ENCODE data around the gene GJD3.

Gene GJD3

DNA sequence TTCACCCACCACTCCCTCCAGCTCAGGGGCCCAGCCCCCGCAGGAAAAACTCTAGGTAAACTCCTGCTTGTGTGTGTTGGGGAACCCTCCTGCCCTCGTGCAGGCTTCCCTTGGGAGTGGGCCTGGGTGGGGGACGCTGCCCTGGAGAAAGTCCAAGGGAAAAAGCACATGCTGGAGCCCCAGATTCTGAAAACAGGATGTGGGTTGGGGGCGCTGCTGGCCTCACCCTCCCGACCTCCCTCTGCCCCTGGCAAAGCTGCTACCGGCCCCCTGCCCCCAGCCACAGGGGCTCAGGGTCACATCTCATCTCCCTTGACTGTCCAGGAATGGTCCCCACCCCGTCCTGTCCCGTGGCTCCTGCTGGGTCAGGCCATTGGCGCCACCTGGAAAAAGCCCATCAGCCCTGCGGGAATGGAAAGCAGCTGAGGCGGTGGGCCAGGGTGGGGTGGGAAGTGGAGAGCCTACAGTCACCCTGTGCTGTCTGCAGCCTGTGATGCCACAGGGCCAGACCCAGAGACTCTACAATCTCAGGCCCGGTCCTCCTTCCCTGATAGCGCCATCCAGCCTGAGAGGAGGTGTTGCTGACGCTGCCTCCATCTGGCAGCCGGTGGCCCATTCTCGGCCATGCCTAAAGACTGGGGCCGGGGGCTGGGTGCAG, 2.5 kb upstream of the GJD3 start:
- no peak for DNase-seq

DNA sequence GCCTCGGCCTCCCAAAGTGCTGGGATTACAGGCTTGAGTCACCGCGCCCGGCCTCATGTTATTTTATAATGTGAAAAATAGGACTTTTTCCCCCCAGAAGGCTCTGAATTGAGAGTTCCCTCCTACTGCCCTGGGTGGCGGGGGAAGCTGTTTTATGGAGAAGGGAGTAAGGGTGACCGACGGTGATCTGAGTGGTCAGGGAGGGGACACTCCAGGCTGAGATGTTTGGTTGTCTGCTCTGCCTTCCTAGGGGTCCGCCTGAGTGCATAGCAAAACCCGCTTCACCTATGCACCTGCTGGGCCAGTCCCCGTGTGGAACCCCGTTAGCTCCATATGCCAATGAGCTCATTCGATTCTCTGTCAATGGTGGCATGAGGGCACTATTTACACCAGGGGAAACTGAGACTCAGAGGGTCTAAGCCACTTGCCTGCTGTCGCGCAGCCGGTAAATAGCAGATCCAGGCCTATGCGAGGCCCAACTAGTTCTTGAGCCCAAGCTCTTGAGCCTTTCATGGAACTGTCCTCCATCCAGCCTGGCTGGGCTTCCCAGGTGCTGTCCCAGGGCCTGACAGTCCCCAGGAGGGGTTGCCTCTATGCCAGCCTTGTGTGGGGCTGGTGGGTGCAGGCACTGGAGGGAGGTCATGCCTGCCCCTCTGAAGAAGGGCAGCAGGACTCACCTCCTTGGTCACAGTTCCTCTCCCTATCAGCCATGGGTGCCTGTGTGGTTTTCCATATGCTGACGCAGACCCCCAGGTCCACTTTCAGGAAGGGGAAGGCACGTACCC, 1.7 kb upstream of the GJD3 start:
- no peak for DNase-seq

DNA sequence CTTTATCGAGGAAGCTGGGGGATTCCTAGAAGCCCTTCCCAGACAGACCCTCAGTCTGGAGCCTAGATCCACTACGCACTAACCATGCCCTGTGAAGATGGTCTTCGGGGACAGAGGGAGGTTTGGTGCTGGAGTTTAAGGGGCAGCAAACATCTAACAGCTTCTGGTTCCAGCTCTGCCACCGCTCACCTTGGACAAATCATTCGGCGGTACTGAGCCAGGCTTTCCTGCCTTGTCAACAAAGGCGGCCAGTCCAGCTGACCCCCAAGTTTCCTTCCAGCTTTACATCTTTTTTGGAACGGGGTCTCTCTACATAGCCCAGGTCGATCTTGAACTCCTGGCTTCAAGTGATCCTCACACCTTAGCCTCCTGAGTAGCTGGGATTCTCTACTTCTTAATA, 369 bp upstream of the GJD3 start:
- DNase-seq, result no peak

DNA sequence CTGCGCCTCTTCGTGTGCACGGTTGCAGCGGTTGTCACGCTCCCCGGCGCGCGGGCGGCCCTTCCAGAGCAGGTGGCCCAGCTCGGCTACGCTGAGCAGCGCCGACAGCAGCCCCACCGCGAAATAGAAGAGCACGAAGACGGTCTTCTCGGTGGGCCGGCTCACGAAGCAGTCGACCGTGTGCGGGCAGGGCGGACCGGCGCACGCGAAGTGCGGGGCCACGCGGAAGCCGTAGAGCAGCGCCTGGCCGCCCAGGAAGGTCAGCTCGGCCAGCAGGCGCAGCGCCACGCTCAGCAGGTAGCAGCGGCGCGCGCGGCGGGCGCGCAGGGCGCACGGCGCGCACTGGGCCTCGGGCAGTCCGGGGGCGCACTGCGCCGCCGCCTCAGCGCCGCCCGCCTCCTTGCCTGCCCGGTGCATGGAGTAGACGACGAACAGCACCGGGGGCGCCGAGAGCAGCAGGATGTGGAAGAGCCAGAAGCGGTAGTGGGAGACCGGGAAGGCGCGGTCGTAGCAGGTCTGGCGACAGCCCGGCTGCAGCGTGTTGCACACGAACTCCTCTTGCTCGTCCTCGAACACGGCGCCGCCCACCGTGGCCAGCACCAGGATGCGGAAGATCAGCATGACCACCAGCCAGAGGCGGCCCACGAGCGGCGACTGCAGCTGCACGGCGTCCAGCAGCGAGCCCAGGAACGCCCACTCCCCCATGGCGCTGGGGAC, 1.3 kb downstream of the GJD3 start:
- DNase-seq, result peak; percentile 43

DNA sequence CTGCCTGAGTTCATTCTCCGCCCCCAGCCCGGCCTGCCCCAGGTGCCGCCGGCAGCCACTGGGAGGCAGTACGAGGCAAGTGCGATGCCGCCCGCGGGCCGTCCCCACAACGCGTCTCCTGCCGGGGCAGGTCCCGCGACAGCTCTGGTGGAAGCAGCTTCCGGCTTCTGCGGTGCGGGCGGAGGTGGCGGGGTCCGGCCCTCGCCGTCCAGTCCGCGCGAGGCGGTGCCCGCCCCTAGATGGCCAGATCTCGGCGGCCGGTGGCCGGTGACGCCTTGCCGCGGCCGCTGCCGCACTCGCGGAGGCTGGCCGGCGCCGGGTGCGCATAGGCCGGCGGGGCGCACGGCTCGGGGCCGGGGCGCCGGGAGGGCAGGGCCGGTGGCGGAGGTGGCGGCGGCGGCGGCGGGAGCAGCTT, 1.8 kb downstream of the GJD3 start:
- DNase-seq, result peak; percentile 82

DNA sequence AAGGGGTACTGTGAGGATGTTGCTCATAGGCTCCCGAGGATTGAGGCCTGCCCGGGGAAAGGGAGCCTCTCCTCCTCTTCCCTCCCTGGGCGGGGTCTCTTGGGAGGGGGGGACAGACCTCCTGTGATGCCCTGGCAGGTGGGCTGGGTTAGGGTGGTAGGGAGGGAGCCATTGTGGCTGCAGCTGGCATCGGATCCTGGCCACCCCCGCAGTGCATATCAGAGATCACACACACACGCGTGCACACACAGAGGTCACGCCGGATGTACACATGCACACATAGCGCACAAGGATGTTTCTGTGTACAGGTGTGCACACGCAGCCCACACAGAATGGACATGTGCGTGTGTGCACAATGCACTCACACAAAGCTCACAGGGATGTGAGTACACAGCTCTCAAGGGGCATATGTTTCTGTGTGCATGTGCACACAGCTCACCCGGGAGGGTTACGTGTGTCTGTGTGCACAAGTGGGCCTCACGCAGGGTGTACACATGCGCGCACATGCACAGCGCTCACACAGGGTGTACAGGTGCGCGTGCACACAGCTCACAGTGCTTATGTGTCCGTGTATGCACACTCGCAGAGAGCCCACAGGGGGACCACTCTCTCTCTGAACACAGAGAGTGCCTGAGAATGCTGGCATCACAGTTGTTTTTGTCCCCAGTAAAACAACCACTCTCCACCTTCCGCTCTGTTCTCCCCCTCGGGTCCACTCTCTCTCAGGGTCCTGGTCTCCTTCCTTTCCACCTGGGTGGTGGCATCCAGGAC, 2.4 kb downstream of the GJD3 start:
- no peak for DNase-seq

DNA sequence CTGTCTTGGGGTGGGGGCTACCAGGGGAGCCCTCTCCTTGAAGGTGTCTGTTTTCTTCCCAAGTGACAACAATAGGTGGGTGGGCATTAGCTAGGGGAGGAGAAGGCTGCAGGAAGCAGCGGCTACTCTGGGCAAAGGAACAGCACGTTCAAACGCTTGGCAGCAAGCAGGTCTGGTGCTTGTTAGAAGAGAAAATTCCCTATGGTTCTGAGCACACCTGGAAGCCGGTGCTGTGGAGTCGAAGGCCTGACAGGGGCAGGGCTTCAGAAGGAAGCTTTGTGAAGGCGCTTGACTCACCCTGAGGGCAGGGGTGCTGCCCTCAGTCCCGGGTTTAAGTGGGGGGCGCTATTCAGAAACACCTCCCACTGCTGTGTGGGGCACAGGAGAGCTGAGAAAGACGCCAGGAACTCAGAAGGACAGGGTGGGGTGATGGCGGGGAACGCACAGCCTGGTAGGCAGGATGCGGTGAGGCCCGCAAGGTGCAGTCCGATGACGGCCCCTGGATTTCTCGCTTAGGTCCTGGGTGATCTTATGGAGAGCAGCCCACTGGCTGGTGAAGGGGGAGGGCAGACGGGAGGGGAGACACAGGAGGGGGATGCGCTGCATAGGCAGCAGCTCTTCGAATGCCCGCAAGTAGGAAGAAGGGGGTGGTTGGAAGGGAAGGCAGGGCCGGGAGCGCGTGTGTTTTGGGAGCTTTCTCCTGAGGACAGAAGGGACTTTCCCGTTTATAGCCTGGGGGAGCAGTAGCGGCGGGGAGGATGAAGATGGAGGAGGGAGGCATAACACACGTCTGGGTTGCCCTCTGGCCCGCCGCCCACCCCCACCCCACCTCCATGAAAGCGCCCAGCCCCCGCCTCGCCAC, 3.2 kb downstream of the GJD3 start:
- DNase-seq, result no peak

DNA sequence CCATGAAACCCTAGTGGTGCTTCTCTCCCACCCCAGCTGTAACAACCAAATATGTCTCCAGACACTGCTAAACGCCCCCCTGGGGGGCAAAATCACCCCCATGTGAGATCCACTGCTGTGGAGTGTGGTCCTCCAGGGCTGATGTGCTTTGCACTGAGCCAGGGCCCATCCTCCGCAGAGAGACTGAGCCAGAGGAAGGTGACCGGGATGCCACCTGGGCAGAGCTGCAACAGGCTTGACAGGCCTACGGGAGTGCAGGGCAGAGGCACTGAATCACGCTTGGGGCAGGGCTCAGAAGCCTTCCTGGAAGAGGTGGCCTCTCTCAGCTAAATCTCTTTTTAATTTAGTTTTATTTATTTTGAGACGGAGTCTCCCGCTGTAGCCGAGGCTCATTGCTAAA, 4.4 kb downstream of the GJD3 start:
- no peak for DNase-seq

DNA sequence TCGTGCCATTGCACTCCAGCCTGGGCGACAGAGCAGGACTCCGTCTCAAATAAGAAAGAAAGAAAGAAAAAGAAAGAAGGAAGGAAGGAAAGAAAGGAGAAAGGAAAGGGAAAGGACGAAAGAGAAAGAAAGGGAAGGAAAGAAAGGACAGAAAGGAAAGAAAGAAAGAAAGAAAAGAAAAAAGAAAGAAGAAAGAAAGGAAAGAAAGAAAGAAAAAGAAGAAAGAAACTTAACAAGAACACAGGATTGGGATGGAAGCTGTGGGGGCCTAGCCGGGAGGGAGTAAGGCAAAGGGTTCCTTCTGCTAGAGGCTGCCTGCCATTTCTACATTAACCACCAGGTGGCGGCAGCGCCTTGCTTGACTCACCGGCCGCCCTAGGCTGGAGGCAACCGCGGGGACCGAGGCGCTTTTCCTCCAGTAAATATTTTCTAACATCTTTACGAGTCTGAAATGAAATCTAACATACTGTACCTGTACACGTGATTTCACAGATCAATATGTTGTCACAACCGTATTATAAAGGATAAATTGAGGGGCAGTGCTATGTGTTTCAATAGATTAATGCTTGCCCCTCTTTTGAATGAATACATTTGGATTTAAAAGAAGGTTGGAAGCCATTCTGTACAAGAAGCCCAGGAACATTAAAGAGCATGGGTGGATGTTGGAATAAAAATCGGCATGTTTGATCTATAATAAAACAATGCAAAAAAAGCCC, 6.1 kb downstream of the GJD3 start:
- peak; percentile 93 for DNase-seq

DNA sequence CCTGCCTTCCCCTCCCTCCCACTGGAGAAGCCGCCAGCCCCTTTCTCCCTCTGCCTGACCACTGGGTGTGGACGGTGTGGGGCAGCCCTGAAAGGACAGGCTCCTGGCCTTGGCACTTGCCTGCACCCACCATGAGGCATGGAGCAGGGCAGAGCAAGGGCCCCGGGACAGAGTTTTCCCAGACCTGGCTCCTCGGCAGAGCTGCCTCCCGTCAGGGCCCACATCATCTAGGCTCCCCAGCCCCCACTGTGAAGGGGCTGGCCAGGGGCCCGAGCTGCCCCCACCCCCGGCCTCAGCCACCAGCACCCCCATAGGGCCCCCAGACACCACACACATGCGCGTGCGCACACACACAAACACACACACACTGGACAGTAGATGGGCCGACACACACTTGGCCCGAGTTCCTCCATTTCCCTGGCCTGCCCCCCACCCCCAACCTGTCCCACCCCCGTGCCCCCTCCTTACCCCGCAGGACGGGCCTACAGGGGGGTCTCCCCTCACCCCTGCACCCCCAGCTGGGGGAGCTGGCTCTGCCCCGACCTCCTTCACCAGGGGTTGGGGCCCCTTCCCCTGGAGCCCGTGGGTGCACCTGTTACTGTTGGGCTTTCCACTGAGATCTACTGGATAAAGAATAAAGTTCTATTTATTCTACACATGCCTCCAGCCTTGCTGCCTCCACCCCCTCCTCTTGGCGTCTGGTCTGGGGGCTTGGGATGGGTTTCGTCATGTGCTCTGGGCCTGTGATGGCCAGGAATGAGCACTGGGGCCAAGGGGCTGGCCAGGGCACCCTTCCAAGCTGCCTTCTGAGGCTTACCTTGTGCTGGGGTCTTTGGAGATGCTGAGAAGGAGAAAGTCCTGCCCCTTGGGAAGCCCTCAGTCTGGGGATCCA, 7.3 kb downstream of the GJD3 start:
- no peak for DNase-seq

DNA sequence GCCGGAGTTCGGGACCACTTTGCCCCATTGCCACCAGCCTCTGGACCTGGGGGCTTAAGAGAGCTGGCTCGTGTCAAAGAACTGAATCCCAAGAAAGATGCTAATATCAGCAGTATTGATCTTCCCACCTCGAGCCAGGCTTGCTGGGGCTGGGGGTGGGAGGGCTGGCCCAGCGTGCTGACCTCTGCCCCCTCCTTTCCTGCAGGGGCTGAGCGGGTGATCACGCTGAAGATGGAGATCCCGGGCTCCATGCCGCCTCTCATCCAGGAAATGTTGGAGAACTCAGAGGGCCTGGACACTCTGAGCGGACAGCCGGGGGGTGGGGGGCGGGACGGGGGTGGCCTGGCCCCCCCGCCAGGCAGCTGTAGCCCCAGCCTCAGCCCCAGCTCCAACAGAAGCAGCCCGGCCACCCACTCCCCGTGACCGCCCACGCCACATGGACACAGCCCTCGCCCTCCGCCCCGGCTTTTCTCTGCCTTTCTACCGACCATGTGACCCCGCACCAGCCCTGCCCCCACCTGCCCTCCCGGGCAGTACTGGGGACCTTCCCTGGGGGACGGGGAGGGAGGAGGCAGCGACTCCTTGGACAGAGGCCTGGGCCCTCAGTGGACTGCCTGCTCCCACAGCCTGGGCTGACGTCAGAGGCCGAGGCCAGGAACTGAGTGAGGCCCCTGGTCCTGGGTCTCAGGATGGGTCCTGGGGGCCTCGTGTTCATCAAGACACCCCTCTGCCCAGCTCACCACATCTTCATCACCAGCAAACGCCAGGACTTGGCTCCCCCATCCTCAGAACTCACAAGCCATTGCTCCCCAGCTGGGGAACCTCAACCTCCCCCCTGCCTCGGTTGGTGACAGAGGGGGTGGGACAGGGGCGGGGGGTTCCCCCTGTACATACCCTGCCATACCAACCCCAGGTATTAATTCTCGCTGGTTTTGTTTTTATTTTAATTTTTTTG, 8.5 kb downstream of the GJD3 start:
- DNase-seq, result no peak

DNA sequence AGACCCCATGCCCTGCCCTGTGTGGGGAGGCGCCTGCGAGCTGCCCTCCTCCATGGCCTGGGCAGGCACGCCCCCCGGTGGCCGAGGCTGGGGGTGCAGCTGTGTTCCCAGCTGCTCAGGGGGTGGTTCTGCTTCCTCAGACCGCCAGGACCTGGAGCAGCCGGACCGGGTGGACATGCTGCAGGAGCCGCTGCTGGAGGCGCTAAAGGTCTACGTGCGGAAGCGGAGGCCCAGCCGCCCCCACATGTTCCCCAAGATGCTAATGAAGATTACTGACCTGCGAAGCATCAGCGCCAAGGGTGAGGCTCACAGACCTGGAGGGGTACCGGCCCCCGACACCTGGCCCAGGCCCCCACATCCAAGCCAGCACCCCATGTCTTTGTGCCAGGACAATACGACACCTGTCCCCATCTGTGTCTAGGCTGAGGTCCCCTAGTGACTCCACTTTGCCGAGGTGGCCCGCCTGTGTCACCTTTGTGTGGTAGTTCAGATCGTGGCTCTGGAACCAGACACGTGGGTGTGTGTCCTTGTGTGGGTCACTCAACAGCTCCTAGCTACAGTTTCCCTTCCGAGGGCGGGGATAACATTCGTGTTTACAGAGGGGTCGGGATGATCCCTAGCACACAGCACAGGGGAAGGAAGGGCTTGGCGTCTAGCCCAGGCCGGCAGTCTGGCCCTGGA, 9.3 kb downstream of the GJD3 start:
- DNase-seq, result peak; percentile 84

DNA sequence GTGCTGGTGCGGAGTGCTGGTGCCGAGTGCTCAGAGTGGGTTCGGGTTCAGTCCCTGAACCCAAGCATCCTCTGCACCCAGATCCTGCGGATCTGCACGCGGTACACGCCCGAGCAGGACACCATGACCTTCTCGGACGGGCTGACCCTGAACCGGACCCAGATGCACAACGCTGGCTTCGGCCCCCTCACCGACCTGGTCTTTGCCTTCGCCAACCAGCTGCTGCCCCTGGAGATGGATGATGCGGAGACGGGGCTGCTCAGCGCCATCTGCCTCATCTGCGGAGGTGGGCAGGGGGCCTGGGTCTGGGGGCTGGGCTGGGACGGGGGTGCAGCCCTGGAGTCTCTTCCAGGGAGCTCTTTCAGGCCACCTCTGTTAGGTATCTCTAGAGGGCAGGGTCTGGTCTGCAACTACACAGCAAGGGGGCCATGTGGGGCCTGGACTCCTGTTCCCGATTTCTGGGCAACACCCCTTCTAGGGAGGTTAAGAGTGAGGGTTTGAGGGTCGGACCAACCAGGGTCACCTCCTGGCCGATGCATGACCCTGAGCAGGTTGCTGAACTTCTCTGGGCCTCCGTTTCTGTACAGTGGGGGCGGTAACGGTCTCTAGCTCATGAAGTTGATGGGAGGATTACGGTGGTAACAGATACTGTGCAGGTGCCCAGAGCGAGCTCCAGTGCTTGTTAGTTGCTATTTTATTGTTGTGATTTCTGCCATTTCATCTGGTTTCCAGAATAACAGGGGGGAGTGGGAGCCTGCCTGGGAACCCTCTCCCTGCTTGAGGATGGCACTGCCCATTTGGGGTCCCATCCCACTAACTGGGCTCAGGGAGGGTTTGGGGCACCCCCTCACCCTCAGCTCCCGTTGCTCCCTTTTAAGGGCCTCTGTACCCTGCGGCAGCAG, 10.1 kb downstream of the GJD3 start:
- DNase-seq, result no peak

DNA sequence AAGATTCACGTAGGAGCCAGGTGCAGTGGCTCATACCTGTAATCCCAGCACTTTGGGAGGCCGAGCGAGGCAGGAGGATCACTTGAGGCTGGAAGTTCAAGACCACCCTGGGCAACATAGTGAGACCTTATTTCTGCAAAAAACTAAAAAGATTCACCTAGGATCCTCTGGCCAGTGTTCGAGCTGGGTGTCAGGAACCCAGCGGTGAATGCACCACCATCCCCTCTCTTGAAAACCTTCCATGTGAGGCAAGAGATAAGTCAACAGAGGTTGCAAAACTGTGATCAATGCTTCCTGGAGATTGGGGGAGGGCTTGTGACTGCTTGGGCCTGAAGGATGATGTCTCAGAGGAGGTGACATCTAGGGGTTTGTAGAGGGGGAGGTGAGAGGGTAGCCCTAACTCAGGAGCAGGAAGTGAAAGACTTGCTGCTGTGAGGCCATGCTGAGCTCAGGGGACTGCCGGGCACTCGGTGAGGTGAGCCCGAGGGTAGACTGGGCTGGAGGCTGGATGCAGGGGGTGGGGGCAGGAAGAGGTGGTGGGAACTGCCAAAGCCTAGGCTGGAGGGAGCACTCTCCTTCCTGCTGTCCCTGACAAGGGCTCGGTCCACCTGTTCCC, 11.7 kb downstream of the GJD3 start:
- no peak for DNase-seq

DNA sequence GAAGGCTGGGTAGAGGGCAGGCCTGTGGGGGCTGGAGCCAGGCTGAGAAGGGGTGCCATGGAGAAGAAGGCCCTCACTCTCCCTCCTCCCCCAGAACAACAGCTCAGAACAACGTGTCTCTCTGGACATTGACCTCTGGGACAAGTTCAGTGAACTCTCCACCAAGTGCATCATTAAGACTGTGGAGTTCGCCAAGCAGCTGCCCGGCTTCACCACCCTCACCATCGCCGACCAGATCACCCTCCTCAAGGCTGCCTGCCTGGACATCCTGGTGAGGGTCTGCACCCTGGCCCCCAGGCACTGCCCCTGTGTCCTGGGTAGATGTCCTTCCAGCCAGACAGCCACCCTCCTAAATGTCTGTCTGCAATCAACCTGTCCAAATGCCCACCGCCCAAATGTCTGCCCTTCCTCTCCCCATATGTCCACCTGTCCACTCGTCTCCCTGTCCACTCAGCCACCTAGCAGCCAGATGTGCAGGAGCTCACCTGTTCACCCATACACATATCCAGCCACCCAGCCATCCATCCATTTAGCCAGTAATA, 12.2 kb downstream of the GJD3 start:
- no peak for DNase-seq

DNA sequence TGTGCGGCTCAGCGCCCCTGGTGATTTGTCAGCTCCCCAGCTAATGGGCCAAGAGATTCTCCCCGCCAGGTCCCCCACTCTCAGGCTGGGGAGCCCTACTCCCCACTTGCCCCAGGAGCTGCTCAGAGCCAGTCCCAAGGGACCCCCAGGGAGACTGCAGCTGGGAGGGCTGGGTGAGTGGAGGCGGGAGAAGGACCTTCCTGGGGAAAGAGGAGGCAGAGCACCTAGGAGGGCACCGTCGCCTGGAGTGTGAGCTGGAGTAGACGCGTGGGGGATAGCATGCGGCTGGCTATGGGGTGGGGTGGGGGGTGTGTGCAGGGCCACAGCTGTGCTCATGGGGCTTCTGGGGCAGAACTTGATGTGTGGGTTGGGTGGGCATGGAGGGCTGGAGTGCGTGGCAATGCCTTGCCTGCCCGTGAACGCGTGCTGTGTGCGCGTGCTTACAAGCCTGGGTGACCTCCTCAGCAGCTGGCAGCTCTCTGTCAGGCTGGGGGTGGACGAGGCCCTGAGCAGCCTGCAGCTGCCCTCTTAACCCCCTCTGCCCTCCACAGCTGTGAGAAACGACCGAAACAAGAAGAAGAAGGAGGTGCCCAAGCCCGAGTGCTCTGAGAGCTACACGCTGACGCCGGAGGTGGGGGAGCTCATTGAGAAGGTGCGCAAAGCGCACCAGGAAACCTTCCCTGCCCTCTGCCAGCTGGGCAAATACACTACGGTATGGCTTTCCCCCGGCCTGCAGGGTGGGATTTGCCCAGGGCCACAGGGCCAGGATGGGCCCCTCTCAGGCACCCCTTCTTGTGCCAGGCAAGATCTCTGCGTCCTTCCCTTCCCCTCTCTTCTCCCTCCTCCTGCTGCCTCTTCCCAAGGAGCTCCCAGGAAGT, 12.9 kb downstream of the GJD3 start:
- no peak for DNase-seq

Measured in CD4-positive, alpha-beta T cell treated with Interleukin-17A for 4 hours (primary cell).